HG02759 (cell line): ENCODE data around the gene OR2W3.

Source experiments
- ATAC-seq: cut with Tn5 transposase; IDR thresholded peaks from one replicate; pipeline ENCODE4 v1.9.1; 2021; ENCODE audit warnings: mild to moderate bottlenecking, moderate library complexity; ENCODE audit not compliant: unreplicated experiment

OR2W3 gene

DNA sequence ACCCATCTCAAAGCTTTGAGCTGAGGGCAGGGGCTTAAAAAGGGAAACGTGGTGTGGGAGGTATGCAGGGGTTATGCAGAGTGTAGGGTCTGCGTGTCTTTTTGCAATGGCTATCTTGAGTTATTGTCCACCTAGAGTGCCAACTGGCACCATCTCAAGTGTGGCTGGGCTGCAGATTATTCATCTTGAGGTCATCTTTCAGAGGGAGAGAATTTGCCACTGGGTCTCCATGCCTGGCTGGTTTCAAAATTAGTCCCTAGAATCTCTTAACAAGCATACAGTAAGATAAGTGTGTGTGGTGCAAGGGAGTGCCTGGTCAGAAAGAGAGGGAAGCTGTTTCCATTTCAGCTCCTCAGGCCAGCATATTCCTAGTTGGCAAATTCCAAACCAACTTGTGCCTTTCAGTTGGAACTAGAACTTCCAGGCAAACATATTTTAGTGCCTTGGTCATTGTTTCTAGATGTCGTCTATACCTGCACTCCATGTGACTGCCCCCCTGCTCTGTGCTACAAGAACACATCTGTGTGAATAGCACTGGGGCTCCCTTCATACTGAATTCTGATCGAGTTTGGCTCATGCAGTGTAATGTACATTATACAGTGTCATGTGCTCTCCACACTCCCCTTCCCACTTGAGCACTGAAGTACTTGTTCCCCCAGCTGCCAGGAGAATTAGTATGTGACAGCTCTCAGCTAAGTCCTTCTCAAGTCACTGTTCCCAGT is 19.7 kb downstream of the OR2W3 start:
- ATAC-seq = no peak

DNA sequence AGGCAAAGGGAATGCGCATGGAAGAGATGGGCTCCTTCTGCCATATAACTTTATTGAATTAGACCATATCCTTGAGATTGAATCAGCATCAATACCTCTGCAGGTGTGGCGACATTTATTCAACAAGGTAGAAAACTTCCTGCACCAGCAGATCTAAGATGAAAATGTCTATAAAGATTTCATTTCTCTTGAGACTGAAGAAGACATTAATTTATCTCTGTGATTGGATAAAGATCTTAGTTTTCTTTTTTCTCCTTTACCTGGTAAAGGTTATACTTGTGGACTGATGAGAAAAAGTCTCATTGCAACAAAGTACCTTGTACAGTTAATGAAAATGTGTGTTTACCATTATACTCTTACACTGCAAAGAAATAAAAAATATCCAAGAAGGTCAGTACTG is 24.6 kb downstream of the OR2W3 start, which contains the start of gene OR2T8:
Gene OR2T8 (plus strand): TSS at position 301 of the 400 bp plus-strand sequence. CDS start 766 bp downstream, outside the sequence.
- no peak for ATAC-seq

DNA sequence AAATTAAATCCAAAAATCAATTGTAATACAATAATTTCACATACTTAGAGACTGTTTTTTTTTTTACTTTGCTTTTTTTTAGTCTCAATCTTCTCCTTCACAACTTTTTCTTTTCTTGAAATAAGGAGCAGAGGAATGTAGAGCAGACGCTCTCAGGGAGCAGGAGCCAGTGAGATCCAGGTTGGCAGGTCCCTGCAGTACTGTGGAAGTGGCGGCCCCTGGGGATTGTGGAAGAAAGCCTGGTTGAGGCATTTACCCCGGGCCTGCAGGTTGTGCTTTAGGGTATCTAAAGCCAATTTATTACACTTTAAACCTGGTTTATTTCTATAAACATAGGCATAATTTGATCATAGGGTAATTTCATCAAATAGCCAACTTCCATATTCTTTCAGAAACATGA is 28.6 kb downstream of the OR2W3 start:
- ATAC-seq = no peak

DNA sequence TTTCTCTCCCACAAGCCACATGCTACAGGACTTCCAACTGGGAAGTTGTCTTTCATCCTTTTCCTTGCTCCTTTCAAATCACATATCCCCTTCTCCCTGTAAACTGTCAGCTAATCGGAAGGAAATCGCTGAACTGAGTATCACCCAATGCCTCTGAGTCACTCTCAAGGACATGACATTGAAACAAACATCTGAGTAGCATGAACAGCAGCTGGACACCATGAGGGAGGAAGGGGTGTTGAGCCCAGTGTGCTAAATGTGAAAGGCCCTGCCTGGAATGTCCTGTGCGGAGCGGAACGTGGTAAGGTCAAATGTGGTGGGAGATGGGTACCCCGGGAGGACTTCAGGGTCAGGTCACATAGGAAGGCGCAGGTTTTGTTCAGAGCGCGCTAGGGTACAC is 29.5 kb downstream of the OR2W3 start, which contains the start of gene OR2AJ1:
Gene OR2AJ1 (plus strand): TSS at position 22 of the 400 bp plus-strand sequence. CDS start 8,880 bp downstream, outside the sequence.
- ATAC-seq = no peak

DNA sequence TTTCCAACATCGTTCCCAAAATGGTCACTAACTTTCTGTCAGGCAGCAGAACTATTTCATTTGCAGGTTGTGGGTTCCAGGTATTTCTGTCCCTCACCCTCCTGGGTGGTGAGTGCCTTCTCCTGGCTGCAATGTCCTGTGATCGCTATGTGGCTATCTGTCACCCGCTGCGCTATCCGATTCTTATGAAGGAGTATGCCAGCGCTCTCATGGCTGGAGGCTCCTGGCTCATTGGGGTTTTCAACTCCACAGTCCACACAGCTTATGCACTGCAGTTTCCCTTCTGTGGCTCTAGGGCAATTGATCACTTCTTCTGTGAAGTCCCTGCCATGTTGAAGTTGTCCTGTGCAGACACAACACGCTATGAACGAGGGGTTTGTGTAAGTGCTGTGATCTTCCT is 38.6 kb downstream of the OR2W3 start:
- ATAC-seq = no peak

DNA sequence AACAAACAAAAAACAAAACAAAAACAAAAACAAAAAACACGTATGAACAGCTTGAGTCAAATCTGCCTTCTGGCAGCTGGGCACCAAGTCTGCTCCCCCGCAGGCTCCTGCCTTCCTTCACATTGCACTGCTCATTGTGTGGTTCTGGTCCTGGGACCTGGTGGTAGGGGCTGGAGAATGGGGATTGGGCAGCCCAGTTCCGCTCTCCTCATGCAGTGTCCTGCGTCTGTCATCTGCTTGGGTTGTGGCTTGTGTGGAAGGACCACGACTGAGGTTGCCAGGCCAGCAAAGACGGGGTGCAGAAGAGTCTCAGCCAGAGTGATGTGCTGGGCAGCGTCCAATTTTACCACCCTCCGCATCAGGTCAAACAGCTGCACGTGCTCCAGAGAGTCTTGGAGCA is 40.4 kb downstream of the OR2W3 start:
- no peak for ATAC-seq

DNA sequence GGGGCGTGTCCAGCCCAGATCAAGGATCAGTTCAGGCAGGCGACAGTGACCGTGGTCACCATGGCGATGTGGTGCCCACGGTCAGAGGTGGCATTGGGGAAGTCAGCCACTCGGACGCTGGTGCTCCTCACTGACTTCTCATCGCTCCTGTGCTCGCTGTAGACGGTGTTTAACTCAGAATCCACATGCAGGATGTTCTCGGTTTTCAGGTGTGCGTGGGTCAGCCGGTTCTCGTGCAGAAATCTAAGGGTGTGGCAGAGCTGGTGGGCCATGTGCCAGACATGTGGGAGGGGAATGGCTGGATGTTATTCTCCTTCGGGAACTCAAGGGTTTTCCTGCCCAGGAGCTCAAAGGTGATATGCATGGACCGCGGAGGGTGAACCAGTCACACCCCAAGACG is 41.0 kb downstream of the OR2W3 start:
- no peak for ATAC-seq

DNA sequence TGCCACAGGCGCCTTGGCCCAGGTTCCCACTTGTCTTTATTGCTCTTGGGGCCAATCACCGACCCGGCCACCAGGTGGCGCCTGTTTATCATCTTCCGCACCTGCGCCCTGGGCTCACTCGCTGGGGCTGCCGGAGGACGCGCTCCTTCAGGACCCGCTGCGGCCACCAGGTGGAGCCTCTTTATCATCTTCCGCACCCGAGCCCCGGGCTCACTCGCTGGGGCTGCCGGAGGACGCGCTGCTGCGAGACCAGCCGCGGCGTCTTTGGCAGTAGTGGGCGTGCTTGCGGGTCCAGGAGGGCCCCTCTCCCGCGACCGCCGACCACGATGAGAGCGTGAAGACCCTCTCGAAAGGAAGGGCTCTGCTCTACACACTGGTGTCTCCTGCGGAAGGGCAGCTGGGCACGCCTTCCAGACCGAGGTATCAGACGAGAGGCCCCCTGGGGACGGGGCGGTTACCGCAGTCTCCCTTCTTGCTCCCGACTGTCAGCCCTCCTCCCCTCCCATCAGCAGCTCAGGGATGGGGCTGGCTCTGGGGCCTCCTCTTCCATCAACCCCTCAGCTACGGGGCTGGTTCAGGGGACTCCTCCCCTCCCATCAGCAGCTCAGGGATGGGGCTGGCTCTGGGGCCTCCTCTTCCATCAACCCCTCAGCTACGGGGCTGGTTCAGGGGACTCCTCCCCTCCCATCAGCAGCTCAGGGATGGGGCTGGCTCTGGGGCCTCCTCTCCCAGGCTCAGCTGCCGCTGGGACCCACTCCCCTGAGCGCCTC is 41.8 kb downstream of the OR2W3 start:
- ATAC-seq = peak; percentile 100

DNA sequence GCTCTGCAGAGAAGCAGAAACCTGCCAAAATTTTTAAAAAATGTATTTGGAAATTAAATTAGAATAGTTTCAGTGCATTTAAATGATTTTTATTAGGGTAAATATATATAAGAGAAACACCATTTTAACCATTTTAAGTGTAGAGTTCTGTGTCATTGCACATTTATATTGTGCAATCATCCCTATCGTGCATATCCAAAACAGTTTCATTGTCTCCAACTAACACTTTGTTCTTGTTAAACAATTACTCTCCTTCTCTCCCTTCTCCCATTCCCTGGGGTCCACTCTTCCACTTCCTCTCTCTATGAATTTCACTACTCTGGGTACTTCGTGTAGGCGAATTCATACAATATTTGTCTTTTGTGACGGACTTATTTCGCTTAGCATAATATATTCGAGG is 47.2 kb downstream of the OR2W3 start:
- ATAC-seq = no peak
